ELF-1 (cell line): Measurements from ENCODE around the gene TMEM184A.

ENCODE experiments used
- DNase-seq: peaks from one replicate; pipeline ENCODE4 v3.0.0-alpha.2; 2016; ENCODE audit warnings: low read depth, low spot score

The TMEM184A gene

DNA sequence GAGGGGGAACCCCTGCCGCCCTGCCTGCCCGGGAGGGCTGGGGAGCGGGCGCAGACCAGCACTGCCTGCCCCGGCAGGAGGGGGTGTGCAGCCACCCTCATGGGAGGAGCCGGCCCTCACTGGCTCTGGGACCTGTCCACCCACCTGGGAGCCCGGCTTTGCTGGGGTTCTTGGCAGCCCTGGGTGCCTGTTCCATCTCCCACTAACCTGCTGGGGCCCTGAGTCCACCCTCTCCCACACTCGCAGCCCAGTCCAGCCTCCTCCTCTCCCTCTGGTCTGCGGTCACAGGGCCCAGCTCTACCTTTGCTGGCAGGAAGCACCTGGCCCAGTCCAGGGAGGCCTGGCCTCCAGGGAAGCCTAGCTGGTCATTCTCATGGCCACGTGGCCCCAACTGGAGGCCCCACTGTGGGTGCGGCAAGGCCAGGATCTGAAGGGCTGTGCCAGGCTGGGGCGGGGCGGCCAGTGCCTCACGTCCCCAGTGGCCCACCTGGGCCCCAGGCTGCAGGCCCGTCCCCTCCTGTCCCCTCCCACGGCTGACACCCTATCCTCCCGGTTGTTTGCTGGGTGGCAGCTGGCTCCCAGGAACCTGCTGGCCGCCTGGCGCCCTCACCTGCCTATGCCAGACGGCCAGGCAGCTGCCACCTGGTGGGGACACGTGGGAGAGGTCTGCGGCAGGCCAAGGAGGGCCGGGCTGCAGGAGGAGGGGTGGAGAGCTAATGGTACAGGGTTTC is at the start of gene TMEM184A:
TMEM184A (minus strand) TSS at position 393 of the 731 bp plus-strand sequence. CDS start 721 bp downstream, outside the sequence.
- no peak for DNase-seq

DNA sequence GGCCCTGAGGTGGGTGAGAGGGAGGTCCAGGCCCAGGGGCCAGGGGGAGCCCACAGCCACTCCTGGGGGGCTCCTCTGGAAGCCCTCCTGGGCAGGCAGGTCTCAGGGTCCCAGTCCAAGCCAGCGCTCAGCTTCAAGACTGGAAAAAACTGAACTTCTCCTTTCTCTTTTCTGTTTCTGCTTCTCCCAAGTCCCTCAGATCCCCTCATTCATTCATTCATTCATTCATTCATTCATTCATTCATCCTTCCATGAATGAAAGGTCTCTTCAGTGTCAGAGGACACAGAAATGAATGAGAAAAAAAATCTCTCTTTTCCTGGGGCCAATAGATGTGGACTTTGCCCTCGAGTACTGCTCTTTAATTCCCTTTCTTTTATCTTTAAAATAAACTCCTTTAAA is 48.4 kb upstream of the TMEM184A start:
- DNase-seq: no peak

DNA sequence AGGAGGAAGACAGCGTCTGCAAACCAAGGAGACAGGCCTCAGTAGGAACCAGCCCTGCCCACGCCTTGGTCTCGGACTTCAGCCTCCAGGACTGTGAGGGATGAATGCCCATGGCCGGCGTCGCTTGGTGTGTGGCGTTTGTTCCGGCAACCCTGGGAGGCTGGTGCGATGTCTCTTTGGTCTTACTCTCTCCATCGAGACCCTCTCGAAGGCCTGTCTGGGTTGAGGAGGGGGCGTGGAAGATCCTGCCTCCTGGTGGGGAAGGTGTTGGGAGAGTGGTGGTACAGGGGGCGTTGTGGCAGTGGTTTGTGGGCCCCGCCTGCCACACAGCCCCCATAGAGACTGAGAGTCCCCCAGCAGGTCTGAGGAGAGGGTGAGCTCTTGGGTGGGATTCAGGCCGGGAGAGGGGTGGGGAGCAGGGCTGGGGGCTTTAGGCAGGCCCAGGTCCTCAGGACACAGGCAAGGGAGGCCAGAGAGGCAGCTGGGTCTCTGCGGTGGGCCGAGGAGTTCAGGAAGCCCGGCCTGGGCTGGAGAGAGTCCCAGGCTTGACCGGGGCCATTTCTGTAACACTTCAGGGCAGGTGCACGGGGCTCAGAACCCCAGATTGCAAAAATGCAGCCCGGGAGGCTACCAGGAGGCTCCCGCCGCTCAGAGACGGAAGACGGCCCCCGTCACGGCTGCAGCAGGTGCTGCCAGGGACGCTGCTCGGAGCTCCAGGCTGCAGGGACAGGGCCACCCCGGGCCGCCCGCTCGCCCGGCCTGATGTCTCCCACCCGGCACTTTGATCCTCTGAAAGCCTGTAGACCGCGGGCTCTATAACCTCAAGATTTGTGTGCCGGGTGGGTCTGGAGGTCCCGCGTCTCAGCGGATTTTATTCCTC is 47.6 kb upstream of the TMEM184A start:
- DNase-seq: no peak

DNA sequence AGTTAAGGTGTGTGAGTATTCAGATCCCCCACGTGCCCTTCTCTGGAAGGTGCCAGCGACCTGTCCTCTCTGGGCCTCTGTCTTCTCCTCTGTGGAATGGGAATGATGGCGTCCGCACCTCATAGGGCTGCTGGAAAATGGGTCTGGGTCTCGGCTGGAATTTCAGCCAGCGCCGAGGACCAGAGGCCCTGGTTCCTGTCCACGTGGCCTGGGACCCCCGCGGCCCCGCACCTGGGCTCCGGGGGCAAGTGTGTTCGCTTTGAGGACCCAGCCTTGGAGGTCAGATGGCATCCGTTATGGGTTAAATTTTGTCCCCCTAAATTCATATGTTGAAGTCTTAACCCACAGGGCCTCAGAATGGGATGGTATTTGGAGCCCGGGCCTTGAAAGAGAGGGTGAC is 46.4 kb upstream of the TMEM184A start:
- no peak for DNase-seq

DNA sequence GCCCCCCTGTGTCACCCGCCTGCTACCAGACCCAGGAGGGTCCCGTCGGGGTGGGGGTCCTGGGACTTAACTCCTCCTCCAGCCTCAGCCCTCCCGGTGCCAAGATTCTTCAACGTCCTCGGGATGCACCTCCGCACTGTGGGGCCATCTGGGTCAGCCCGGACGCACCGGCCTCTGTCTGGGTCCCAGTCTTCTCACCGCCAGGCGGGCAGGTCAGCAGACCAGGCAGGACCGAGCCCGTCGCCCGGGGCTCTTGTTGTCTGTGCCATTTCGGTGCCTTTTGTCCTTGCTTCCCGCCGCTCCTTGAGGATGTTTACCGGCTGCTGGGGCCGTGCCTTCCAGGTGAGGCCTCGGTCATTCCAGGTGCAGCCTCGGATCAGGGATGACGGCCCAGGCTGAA is 46.0 kb upstream of the TMEM184A start:
- no peak for DNase-seq

DNA sequence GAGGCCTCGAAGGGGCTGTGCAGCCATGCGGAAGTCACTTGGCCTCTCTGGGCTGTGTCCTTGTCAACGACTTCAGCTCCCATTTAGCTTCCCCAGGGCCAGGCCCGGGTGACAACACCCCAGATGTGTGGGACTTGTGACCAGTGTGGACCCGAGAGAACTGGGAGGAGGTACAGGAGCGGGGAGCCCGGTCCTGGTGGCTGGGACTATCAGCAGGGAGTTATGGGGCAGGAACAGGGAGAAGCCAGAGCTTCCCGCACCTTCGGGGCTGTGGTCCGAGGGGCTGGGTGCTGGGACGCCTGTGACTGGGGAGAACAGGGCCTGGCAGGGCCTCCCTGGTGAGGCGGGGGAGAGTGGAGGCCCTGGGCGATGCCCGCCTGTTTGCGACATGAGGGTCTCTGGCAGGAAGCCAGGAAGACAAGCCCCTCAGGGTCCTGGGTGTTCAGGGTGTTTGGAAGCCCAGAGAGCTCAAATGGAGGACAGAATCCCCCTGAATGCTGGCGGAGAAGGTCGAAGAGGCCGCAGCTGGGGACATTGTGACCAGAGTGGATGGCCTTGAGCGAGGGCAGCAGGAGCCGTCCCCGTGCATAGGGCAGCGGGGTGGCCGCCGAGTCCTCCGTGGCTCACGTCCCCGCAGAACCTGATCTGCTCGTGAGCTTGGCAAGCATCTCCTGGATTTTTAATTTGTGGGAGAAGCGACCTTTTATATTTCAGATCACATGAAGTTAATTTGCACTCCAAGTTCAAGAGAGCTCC is 43.8 kb upstream of the TMEM184A start:
- DNase-seq: no peak

DNA sequence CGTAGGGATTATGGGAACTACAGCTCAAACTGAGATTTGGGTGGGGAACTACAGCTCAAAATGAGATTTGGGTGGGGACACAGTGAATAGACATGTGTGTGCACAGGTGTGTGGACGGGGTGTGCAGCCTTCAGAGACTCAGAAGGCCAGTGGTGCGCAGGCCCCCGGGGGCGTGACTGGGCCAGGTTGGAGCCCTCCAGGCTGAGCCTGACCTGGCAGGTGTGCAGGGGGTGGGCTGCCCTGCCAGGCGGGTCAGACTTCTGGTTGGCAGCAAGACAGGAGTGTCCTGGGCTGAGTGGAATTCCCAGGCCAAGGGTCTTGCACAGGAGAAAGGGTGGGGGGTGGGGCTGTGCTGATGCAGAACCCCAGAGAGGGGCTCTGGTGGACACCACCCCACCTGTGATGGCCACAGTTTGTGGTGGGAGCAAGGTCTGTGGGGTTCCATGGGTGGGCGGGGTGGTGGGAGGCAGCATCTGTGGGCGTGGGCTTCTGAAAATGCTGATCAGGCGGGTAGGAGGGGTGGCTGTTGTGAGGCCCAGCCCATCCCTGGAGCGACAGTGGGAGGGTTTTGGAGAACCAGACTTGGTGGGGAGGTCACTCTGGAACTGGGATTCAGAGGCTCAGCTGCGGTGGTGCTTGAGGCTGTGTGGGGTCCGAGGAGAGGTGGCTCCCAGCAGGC is 43.1 kb upstream of the TMEM184A start:
- DNase-seq: no peak

DNA sequence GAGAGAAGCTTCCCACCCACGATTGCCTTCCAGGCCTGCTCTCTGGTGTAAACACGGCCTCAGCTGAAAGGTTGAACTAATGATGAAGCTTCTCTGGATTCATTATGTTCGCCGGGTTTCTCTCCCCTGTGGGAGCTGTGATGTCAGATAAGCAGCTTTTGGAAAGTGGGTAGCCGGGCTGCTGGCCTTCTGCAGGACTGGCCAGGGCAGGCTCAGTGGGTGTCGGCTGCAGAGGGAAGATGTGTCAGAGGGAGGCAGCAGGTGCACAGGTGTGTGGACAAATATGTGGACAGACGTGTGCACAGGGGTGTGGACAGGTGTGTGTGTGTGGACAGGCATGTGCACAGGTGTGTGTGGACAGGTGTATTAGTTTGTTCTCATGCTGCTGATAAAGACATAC is 42.3 kb upstream of the TMEM184A start:
- no peak for DNase-seq

DNA sequence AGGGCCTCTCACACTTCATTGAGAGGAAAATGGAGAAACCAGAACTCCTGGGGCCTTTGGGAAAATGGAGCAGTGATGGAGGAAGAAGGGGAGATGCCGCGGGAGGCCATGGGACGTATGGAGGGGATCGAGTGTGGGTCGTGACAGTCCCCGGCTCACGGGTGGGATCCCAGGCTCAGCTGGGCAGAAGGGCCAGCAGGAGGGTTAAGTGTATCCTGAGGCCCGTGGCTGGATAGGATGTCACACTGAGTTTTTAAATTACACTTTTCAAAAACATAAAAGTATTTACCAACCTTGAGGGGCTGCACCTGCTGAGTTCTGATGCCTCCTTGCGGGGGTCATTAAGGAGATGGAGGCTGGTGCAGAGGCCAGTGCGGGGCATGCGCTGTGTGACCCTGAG is 41.8 kb upstream of the TMEM184A start:
- no peak for DNase-seq

DNA sequence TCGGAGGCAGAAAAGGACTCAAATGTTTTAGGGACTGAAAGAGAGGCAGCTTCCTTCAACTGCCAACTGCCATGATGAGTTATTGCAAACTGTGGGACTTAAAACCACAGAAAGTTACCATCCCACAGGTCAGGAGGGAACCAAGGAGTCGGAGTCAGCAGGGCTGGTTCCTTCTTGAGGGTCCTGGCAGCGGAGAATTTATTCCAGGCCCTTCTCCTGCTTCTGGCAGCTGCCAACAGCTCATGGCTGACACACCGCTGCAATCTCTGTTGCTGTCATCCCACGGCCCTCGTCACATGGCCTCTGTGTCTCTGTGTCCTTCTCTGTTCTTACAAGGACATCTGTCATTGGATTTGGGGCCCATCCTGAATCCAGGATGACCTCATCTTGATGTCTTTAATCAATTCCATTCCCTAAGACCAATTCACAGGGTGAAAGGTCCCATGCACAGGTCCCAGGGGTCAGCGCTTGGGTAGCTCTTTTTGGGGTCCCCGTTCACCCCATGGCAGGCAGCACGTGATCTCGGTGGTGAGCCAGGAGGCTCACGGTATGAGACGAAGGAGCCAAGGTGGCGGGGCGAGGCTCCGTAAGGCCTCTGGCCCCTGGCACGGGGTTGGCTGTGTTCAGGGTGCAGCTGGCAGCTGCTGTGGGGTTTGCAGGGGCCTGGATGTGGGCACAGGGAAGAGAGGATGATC is 41.2 kb upstream of the TMEM184A start:
- DNase-seq: no peak

DNA sequence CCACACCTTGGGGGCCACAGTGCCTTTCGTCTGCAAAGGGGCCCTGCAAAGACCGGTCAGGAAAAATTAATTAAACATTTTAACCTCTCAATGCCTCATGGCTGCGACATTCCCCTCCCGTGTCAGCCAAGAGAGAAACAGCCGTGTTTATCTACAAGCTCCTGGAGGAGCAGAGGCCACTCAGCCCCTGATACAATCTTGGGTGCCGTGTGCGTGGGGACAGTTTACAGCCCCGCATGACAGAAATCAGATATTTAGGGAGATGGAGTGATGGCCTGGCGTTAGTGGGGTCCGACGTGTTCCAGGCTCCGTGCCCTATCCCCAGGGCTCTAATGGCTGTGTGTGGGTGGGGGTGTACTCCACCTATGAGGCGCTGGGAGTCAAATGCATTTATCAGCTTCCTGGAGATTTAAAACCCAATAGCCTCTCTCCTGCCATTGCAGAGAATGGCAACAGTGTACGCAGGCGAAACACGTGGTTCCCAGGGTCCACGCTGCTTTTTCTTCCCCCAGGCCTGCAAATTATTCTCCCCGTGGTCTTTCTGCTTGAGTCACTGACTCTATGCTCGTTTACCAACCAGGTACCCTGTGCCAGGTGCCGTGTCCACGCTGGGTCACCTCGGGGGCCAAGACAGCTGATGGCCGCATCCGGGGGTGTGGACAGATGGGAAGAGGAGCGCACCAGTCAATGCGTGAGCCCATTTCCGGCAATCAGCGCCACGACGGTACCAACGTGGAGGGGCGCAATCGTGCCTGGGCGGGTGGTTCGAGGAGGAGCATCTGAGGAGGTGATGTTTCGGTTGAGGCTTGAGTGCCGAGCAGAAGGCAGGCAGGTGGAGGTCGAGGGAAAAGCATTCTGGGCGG is 40.4 kb upstream of the TMEM184A start:
- no peak for DNase-seq

DNA sequence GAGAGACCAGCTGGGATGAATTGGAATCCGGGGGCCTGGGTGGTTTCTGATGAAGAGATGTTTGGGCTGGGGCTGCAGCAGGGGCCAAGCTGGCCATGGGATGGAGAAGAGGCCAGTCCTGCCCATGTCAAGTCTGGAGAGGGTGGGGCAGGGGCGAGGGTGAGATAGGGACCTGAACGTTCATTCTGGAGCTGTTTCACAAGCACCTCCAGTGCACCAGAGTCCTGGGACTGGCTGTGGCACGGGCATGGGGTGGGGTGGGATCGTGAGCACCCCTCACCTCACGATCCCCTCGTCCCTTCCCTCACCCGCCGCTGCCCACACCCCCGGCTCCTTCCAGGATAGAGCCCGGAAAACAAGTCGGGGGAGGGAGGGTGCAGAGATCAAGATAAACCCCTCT is 39.6 kb upstream of the TMEM184A start:
- no peak for DNase-seq

DNA sequence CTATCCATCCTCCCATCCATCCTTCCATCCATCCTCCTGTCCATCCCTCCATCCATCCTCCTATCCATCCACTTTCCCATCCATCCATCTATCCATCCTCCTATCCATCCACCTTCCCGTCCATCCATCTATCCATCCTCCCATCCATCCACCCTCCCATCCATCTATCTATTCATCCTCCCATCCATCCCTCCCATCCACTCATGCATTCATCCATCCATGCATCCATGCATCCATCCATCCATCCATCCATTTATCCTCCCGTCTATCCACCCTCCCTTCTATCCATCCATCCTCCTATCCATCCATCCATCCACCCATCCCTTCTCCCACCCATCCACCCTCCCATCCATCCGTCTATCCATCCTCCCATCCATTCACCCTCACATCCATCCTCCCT is 39.0 kb upstream of the TMEM184A start:
- DNase-seq: no peak

DNA sequence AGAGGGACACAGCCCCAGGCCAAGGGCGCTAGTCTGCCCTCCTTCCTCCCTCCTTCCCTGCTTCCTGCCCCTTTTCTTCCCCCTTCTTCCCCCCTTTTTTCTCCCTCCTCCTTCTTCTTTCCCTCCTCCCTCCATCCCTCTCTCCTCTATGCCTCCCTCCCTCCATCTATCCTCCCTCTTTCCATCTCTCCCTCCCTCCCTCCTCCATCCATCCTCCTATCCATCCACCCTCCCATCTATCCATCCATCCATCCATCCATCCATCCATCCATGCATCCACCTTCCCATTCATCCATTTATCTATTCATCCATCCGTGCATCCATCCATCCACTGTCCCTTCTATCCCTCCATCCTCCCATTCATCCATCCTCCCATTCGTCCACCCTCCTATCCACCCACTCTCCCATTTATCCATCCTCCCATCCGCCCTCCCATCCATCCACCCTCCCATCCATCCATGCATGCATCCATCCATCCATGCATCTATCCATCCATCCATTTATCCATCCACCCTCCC is 38.0 kb upstream of the TMEM184A start:
- no peak for DNase-seq

DNA sequence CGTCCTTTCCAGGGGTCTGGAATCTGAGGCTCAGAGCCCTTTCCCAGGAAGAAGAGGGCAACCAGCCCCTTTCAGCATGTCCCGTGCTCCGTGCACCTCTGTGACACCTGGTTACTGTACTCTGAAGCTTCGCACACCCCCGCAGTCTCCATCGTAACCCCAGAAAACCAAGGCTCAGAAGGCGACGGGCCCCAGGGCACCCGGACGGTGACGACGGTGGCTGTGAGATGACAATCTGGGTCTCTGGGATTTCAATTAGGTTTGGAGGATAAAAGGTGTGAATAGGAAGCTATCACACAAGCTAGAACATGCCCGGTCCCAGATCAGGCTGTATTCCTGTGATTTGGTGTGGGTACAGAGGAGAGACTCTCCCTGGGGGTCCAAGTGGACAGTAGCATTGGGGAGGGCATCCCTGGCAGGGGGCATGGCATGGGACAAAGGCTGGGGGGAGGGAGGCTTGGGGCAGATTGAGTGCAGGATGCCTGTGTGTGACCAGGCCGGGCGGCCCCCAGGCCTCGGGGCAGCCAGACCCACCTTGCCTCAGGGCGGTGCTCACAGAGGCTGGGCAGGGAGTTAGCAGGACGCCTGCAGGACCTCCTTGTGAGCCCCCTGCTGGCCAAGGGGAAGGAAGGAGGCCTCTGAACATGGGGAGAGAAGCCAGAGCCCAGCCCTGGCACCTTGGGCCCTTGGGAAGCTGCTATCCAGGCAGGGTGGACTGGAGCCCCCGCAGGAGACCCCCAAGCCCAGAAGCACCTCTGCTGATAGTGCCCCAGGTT is 37.3 kb upstream of the TMEM184A start:
- peak; percentile 38 for DNase-seq

DNA sequence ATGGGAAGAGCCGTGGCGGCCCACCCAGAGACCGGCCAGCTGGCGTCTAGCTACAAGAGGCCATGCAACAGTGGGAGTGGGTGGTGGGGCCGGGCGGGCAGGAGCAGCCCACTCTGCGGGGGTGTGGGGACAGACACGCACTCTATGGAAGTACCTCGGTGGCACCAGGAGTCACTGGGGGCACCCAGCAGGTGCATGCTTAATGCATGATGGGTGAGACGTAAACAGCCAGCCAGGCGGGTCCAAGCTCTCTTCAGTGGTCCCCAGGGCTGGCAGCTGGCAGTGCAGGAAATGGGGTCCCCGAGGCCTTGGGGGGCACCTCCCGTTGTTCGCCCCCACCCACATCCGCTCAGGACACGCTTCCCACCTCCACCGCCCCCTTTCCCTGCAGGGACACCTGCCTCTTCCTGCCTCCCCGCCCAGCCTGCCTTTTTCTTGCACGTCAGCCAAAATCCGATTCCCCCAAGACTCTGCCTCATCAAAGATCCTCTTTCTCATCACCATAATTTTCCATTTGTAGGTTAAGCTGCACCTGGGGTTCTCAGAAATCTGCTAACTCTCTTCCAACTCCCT is 36.4 kb upstream of the TMEM184A start:
- no peak for DNase-seq

DNA sequence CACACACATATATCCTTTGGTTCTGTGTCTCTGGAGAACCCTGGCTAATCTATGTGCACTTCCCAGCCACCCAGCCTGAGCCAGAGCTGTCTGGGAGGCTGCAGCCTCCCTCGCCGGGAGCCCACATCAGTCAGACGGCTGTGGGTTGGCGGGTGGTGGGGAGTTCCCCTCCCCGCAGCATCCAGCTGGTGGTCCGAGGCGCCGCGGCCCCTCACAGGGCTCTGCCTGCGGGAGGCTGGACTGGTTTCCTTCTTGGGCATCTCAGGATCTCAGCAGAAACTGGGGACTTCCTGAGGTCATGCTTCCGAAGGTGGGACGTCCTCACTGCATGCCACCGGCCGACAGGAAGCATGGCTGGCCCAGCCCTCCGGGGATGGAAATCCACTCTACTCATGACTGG is 35.9 kb upstream of the TMEM184A start:
- no peak for DNase-seq

DNA sequence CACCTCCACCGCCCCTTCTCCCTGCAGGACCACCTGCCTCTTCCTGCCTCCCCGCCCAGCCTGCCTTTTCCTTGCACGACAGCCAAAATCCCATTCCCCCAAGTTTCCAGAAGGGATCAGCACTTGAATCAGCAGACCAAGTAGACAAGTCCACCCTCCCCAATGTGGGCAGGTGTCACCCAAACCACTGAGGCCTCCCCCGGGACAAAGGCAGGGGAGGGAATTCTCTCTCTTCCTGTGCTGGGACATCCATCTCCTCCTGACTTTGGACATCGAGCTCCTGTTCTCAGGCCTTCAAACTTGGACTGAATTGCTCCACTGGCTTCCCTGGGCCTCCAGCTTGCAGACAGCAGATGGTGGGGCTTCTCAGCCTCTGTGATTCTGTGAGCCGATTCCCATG is 35.4 kb upstream of the TMEM184A start:
- no peak for DNase-seq

DNA sequence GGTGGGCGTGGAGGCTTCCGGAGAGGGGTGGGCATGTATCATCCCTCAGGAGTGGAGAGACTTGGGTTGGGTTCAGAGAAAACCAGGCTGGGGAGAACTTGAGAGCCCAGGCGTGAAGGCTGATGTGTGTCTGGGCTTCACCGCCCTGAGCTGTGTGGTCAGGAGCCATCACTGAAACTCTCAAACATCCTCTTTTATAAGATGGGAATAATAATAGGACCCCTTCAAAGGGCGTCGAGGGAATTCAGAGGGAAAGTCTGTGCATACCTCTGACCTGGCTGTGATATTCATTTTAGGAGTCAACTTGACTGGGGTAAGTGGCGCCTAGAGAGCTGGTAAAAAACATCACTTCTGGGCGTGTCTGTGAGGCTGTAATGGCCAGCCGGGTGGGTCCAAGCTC is 34.9 kb upstream of the TMEM184A start:
- DNase-seq: no peak
